ENCODE data around the gene DNTTIP2. TPM values are rescaled to one million over a fixed set of nuclear protein-coding genes. Genes with fewer than 3 reads are reported as not detected.

DNTTIP2 gene
- total RNA-seq, 2 experiments from 2014 or later: 58.5 to 64.5 TPM

- no peak overlapping the region for H3K27ac Mint-ChIP-seq
Observed at GRCh38 chr1:93905051-93905450, 26.0 kb upstream of the DNTTIP2 start.

GRCh38 chr1:93904228-93904627, 25.2 kb upstream of the DNTTIP2 start:
- intact Hi-C loops (cut with micrococcal nuclease): loop anchor here (10.0 kb wide), 1 partner anchor 1419 kb away; the partner anchor contains the start of gene GFI1

More at GRCh38 chr1:93905051-93905450, 26.0 kb upstream of the DNTTIP2 start:
- Mint-ChIP-seq H3K4me3 (no peak overlapping the region), H3K9me3 (peaks cover 3% of the 10 kb centered on the region), H3K27me3 (ENCODE audit: low read depth) (no peaks in the 10 kb centered on the region), H3K4me1 (ENCODE audit: low read depth) (peaks cover 30% of the 10 kb centered on the region), H3K36me3 (ENCODE audit: low read depth) (peaks cover 4% of the 10 kb centered on the region)
- CTCF ChIA-PET: no interaction called here
- intact Hi-C loops (cut with micrococcal nuclease): loop anchor here (5.0 to 10.0 kb wide), 2 partner anchors 332 to 1420 kb away; partner anchors contain the start of genes ARHGAP29 and GFI1
- DNase-seq: no peak

GRCh38 chr1:93900723-93901504, 21.9 kb upstream of the DNTTIP2 start:
- Mint-ChIP-seq H3K4me1 (ENCODE audit: low read depth) (peaks cover 15% of the 10 kb centered on the region), H3K9me3 (no peaks in the 10 kb centered on the region), H3K27ac (no peak overlapping the region), H3K4me3 (no peak overlapping the region), H3K36me3 (ENCODE audit: low read depth) (peaks cover 7% of the 10 kb centered on the region), H3K27me3 (ENCODE audit: low read depth) (no peaks in the 10 kb centered on the region)
- CTCF ChIA-PET: interaction anchor here (0.6 kb wide), 1 partner anchor 14 kb away, joined by 4 read pairs; no protein-coding TSS in a partner anchor
- intact Hi-C loops (cut with micrococcal nuclease): loop anchor here (10.0 kb wide), 1 partner anchor 1416 kb away; the partner anchor contains the start of gene GFI1
- no peak for DNase-seq

More at GRCh38 chr1:93904228-93904627, 25.2 kb upstream of the DNTTIP2 start:
- DNase-seq: no peak
- peaks cover 31% of the 10 kb centered on the region for H3K4me1 Mint-ChIP-seq (ENCODE audit: low read depth)
- no peaks in the 10 kb centered on the region for H3K27me3 Mint-ChIP-seq (ENCODE audit: low read depth)
- H3K36me3 Mint-ChIP-seq (ENCODE audit: low read depth): peaks cover 4% of the 10 kb centered on the region
- H3K4me3 Mint-ChIP-seq: no peak overlapping the region
- no peaks in the 10 kb centered on the region for H3K9me3 Mint-ChIP-seq
- no peak overlapping the region for H3K27ac Mint-ChIP-seq
- CTCF ChIA-PET: interaction anchor here (0.5 kb wide), 1 partner anchor 21 kb away, joined by 4 read pairs; no protein-coding TSS in a partner anchor

- no peak for DNase-seq
Observed at GRCh38 chr1:93899543-93900207, 20.7 kb upstream of the DNTTIP2 start.

GRCh38 chr1:93888900-93889299, 9.9 kb upstream of the DNTTIP2 start:
- Mint-ChIP-seq H3K27ac (no peak overlapping the region), H3K4me1 (ENCODE audit: low read depth) (no peaks in the 10 kb centered on the region), H3K36me3 (ENCODE audit: low read depth) (peaks cover 12% of the 10 kb centered on the region), H3K27me3 (ENCODE audit: low read depth) (no peaks in the 10 kb centered on the region), H3K9me3 (no peaks in the 10 kb centered on the region), H3K4me3 (no peak overlapping the region)
- CTCF ChIA-PET: no interaction called here
- no peak for DNase-seq
- intact Hi-C loops (cut with micrococcal nuclease): no loop called here

More at GRCh38 chr1:93899543-93900207, 20.7 kb upstream of the DNTTIP2 start:
- H3K4me3 Mint-ChIP-seq: no peak overlapping the region
- no peaks in the 10 kb centered on the region for H3K27me3 Mint-ChIP-seq (ENCODE audit: low read depth)
- peaks cover 8% of the 10 kb centered on the region for H3K36me3 Mint-ChIP-seq (ENCODE audit: low read depth)
- no peak overlapping the region for H3K27ac Mint-ChIP-seq
- peaks cover 10% of the 10 kb centered on the region for H3K4me1 Mint-ChIP-seq (ENCODE audit: low read depth)
- intact Hi-C loops (cut with micrococcal nuclease): loop anchor here (10.0 kb wide), 1 partner anchor 1415 kb away; the partner anchor contains the start of gene GFI1
- H3K9me3 Mint-ChIP-seq: no peaks in the 10 kb centered on the region
- CTCF ChIA-PET: no interaction called here

- H3K27ac Mint-ChIP-seq: no peak overlapping the region
- H3K27me3 Mint-ChIP-seq (ENCODE audit: low read depth): no peaks in the 10 kb centered on the region
- CTCF ChIA-PET: interaction anchor here (0.7 kb wide), 1 partner anchor 13 kb away, joined by 3 read pairs; no protein-coding TSS in a partner anchor
- H3K9me3 Mint-ChIP-seq: no peaks in the 10 kb centered on the region
- H3K4me3 Mint-ChIP-seq: no peak overlapping the region
- DNase-seq: no peak
- H3K36me3 Mint-ChIP-seq (ENCODE audit: low read depth): peaks cover 19% of the 10 kb centered on the region
- H3K4me1 Mint-ChIP-seq (ENCODE audit: low read depth): peaks cover 18% of the 10 kb centered on the region
- intact Hi-C loops (cut with micrococcal nuclease): no loop called here
Observed at GRCh38 chr1:93882269-93882668, 3.3 kb upstream of the DNTTIP2 start.

GRCh38 chr1:93880731-93881130, 1.7 kb upstream of the DNTTIP2 start:
- DNase-seq: no peak
- Mint-ChIP-seq H3K27me3 (ENCODE audit: low read depth) (no peaks in the 10 kb centered on the region), H3K9me3 (no peaks in the 10 kb centered on the region), H3K27ac (peak overlapping the region; percentile 15), H3K4me1 (ENCODE audit: low read depth) (peaks cover 30% of the 10 kb centered on the region), H3K4me3 (no peak overlapping the region), H3K36me3 (ENCODE audit: low read depth) (peaks cover 30% of the 10 kb centered on the region)
- intact Hi-C loops (cut with micrococcal nuclease): no loop called here
- CTCF ChIA-PET: no interaction called here

GRCh38 chr1:93878501-93878888, 511 bp downstream of the DNTTIP2 start:
- CTCF ChIA-PET: interaction anchor here (1.3 to 1.9 kb wide), 2 partner anchors 29 to 31 kb away, joined by 4 to 6 read pairs; partner anchors contain the start of gene GCLM
- Mint-ChIP-seq H3K27me3 (ENCODE audit: low read depth) (no peaks in the 10 kb centered on the region), H3K9me3 (no peaks in the 10 kb centered on the region), H3K4me3 (peak overlapping the region; percentile 92), H3K27ac (peak overlapping the region; percentile 97), H3K4me1 (ENCODE audit: low read depth) (peaks cover 44% of the 10 kb centered on the region), H3K36me3 (ENCODE audit: low read depth) (peaks cover 43% of the 10 kb centered on the region)
- peak; percentile 70 for DNase-seq
- intact Hi-C loops (cut with micrococcal nuclease): loop anchor here (1.0 kb wide), 2 partner anchors 159 to 506 kb away; no protein-coding TSS in a partner anchor

- intact Hi-C loops (cut with micrococcal nuclease): no loop called here
- DNase-seq: no peak
- peaks cover 42% of the 10 kb centered on the region for H3K4me1 Mint-ChIP-seq (ENCODE audit: low read depth)
- H3K27ac Mint-ChIP-seq: peak overlapping the region; percentile 97
- no peaks in the 10 kb centered on the region for H3K9me3 Mint-ChIP-seq
- peak overlapping the region; percentile 92 for H3K4me3 Mint-ChIP-seq
- CTCF ChIA-PET: no interaction called here
- H3K27me3 Mint-ChIP-seq (ENCODE audit: low read depth): no peaks in the 10 kb centered on the region
- H3K36me3 Mint-ChIP-seq (ENCODE audit: low read depth): peaks cover 38% of the 10 kb centered on the region
Observed at GRCh38 chr1:93877529-93877928, 1.5 kb downstream of the DNTTIP2 start.

GRCh38 chr1:93876244-93876643, 2.8 kb downstream of the DNTTIP2 start:
- Mint-ChIP-seq H3K4me3 (peak overlapping the region; percentile 61), H3K9me3 (no peaks in the 10 kb centered on the region), H3K4me1 (ENCODE audit: low read depth) (peaks cover 42% of the 10 kb centered on the region), H3K36me3 (ENCODE audit: low read depth) (peaks cover 50% of the 10 kb centered on the region), H3K27ac (peak overlapping the region; percentile 97), H3K27me3 (ENCODE audit: low read depth) (no peaks in the 10 kb centered on the region)
- no peak for DNase-seq
- intact Hi-C loops (cut with micrococcal nuclease): no loop called here
- CTCF ChIA-PET: no interaction called here

- intact Hi-C loops (cut with micrococcal nuclease): loop anchor here (1.0 kb wide), 2 partner anchors 27 to 244 kb away; no protein-coding TSS in a partner anchor
- Mint-ChIP-seq H3K36me3 (ENCODE audit: low read depth) (peaks cover 54% of the 10 kb centered on the region), H3K4me3 (no peak overlapping the region), H3K4me1 (ENCODE audit: low read depth) (peaks cover 36% of the 10 kb centered on the region), H3K9me3 (no peaks in the 10 kb centered on the region), H3K27ac (peak overlapping the region; percentile 28), H3K27me3 (ENCODE audit: low read depth) (no peaks in the 10 kb centered on the region)
- CTCF ChIA-PET: no interaction called here
- peak; percentile 14 for DNase-seq
Observed at GRCh38 chr1:93874025-93874651, 4.9 kb downstream of the DNTTIP2 start.

GRCh38 chr1:93871366-93871765, 7.6 kb downstream of the DNTTIP2 start:
- DNase-seq: no peak
- CTCF ChIA-PET: interaction anchor here (0.9 kb wide), 1 partner anchor 243 kb away, joined by 4 read pairs; no protein-coding TSS in a partner anchor
- H3K27ac Mint-ChIP-seq: peak overlapping the region; percentile 52
- H3K9me3 Mint-ChIP-seq: no peaks in the 10 kb centered on the region
- peaks cover 17% of the 10 kb centered on the region for H3K4me1 Mint-ChIP-seq (ENCODE audit: low read depth)
- no peaks in the 10 kb centered on the region for H3K27me3 Mint-ChIP-seq (ENCODE audit: low read depth)
- peaks cover 45% of the 10 kb centered on the region for H3K36me3 Mint-ChIP-seq (ENCODE audit: low read depth)
- intact Hi-C loops (cut with micrococcal nuclease): no loop called here
- H3K4me3 Mint-ChIP-seq: no peak overlapping the region

Data from activated naive CD4-positive, alpha-beta T cell treated with anti-CD3 and anti-CD28 coated beads for 36 hours (primary cell).